GM21367 (cell line): ENCODE data around the gene SMIM13.

Experiments
- ATAC-seq: cut with Tn5 transposase; IDR thresholded peaks from one replicate; pipeline ENCODE4 v1.9.1; 2021; ENCODE audit not compliant: unreplicated experiment

The SMIM13 gene

DNA sequence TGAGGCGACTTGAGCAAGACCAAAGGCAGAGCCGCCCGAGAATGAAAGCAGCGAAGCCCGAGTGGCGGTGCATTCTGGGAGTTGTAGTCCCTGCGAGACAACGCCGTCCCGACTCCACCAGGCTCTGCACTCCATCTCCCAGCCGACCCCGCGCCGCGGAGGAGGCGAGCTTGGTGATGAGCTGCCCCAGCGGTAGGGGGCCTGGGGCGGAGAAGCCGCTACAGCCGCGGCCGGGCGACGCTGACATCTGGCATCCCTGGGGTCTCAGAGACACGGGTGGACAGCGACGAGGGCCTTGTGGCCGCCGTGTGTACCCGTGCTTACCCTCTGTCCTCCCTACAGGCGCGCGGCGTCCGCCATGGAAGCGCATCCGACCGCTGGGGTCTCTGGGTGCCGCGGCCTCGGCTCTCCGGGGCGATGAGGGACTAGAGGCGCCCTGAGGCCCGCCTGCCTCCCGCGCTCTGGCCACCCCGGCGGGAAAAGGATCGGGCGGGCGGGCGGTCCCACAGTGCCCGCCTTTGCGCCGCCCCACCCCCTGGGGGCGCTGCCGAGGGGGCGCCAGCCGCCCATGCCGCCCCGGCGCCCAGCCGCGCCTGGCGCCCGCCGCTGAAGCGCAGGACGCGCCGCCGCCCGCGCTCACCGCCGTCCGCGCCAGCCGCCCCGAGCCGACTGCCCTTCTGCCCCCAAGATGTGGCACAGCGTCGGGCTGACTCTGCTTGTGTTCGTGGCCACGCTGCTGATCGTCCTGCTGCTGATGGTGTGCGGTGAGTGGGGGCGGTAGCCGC lies at the start of gene SMIM13:
SMIM13 (plus strand) TSS at position 209 of the 785 bp plus-strand sequence; CDS start at position 689, 480 bp downstream.
- peak; percentile 89 for ATAC-seq

DNA sequence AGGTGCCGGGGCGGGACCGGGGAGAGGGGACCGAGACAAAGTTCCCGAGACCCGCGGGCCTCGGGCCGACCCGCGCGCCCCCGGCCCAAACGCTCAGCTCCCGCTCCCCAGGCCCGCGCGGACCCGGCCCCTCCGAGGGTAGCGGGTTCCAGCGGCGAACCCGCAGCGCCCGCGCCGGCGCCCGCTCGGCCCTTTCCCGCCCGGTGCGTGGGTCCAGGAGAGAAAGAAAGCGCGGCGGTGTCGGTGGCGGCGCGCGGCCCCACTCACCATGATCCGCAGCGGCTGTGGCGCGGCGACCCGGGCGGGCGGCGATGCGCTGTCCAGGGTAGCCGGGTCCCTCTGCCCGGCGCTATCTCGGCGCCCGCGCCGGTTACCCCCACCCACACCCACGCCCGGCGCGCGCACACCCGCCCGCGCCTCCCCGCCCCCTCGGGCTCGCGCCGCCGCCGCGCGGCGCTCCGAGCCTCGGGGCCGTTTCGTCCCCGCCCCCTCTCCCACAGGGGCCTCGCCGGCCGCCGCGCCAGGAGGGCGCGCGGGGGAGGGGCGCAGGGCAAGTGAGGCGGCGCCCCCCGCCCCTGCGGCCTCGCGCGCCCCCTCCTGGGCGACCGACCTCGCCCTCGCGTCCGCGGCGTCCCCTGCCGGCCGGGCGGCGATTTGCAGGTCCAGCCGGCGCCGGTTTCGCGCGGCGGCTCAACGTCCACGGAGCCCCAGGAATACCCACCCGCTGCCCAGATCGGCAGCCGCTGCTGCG lies 49.5 kb upstream of the SMIM13 start, which contains the start of gene ELOVL2:
ELOVL2 (minus strand) TSS at position 345 of the 751 bp plus-strand sequence; CDS start at position 270, 75 bp downstream.
- ATAC-seq, result no peak

DNA sequence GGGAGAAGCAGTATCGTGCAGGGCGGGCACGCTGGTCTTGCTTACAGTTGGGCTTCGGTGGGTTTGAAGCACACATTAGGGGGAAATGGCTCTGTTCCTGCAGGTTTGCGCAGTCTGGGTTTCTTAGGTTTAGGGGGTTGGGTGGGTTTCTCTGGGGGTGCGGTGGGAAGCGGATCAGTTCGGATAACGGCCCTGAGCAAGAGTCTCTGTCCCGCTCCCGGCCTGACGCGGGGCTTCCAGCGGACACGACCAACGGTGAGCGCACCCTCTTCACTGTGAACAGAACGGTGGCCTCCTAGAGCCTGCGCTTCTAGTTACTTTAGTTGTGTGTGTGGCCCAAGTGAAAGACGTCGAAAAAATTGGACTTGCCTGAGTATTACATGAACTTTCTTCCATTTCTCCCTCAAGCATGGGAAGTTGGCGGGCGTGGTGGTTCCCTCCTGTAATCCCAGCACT lies 48.9 kb upstream of the SMIM13 start:
- no peak for ATAC-seq

DNA sequence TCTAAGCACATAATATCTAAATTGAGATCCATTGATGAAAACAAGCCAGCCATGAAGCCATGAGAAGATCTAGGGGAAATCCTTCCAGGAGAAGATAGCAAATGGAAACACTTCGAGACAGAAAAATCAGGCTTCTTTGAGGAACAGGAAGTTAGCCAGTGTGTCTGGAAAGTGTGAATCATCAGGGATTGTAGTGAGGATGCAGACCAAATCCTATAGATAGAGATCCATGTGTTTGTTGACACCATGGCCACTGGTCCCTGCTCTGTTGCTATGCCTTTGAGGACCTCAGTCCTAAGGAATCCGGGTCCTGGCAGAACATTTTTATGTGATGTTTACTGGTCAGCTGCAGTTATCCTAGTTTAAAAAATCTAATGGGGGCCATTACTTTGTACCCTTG lies 42.9 kb upstream of the SMIM13 start:
- no peak for ATAC-seq

DNA sequence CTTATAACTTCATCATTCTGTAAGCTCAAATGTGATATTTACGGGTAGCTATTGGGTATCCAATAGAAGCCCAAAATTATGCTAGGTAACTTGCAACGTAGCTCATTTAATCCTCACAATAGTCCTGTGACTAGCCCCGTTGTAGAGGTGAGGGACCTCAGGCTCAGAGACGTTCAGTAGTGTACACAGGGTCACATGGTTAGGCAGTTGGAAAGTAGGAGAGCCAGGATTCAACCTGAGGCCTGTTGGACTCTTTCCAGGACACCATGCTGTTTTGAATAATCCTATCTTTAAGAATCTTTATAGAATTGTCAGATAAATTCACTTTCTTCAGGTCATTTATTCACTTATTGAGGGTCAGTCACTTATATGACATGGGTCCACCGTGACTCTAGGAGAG lies 40.3 kb upstream of the SMIM13 start:
- no peak for ATAC-seq

DNA sequence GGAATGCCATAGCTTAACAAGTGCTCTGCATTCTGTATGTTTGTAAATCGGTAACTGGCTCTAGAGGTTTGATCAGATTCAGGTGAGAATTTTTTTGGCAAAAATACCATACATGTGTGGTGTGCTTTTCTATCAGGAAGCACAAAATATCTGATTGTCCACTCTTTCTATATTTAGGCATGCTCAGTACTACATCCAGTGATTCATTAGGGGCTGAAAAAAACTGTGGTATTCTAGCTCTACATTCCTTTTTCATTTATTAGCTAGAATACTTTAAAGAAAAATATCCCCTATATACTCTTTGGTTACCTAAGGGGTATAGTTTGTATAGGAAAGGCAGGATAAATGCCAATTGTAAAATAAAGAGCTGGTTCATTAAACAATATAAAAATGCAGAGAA lies 38.9 kb upstream of the SMIM13 start:
- ATAC-seq, result no peak

DNA sequence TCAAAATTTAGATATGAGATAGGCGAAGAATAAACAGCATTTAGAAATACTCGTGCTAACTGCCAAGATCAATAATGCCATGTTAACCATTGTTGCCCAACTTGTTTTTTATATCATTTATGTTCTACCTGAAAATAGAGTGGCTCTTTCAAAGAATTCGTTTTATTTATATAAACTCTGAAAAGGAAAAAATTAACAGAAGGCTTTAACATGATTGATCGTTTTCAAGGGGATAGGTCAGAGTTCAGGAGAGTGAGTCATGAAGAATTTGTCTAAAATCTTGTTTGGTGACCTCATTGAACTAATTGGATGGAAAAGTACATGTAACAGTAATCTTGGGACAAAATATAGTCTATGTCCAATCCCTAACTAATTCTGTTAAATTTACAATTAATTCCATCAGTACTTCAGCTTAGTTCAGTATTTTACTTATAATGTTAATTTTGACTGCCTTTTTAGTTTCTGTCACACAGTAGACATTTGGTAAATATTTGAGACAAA lies 38.5 kb upstream of the SMIM13 start:
- ATAC-seq, result no peak

DNA sequence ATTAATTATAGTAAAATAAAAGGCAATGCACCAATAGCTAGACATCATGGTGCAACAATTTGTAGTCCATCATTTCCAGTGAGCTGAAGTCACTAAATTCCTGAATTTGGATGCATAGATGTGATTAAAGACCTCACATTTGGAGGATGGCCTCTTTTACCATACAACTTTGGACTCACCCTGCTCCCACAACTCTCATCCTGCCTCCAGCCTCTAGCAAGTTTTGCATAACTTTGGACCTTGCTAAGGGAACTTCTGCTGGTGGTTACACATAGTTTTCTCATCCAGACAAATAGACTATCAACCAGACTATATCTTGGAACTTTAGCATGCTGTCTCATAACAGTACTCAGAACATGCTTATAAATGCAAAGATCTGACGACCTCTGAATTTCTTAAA lies 36.8 kb upstream of the SMIM13 start:
- ATAC-seq, result no peak

DNA sequence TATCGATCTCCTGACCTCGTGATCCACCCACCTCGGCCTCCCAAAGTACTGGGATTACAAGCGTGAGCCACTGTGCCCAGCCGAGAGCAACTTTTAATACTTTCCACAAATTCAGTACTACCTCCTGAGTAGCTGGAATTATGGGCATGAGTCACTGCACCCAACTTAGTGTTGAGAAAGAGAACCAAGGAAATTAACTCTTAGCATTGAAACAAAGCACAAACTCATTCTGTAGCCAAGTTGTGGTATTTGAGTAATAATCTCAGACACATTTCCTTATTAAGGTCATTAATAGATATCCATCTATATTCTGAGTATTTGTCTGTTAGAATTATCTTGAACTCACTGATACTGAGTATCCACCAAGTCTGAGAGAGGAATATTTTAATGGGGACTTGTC lies 35.2 kb upstream of the SMIM13 start:
- no peak for ATAC-seq

DNA sequence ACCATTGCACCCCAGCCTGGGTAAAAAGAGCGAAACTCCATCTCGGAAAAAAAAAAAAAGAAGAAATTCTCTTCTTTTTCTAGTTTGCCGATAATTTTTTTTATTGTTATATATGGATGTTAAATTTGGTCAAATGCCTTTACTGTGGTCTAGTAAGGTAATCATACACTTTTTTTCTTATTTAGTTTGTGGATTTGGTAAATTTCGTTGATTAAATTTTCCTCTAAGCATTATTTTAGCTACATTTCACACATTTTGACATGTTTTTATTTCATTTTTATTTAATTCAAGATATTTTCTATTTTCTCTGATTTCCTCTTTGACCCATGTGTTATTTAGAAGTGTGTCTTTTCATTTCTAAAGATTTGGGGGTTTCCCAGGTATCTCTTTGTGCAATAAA lies 31.6 kb upstream of the SMIM13 start:
- no peak for ATAC-seq

DNA sequence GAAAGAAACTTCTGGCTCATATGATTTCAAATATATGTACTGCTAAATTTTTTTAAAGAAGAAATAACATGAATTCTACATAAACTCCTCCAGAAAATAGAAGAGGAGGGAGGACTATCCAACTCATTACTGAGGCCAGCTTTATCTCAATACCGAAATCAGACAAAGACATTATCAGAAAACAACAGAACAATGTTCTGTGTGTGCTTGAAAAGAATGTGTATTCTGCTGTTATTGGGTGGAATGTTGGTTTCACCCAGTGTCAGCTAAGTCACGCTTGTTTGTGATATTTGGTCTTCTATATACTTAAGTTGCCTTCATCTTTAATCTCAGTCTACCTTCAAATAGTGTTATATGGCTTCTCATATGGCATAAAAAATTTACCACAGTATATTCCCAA lies 30.9 kb upstream of the SMIM13 start:
- no peak for ATAC-seq

DNA sequence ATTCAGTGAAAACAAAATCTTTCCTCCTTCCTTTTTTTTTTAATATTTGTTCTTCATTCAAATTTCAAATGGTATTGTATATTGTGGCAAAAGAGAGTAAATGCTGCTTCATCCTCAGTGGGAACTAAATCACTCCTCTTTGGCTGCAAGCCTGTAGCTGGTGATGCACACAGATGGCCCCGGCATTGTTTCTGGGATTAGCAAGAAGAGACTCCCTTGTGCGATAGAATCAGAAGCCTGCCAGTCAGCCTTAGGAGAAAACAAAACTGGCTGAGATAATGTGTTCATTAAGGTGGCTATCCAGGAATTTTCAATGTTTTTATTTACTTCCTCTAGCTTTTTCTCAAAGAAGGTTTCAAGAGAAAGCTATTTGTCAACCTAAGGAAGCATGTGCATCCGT lies 28.8 kb upstream of the SMIM13 start:
- no peak for ATAC-seq

DNA sequence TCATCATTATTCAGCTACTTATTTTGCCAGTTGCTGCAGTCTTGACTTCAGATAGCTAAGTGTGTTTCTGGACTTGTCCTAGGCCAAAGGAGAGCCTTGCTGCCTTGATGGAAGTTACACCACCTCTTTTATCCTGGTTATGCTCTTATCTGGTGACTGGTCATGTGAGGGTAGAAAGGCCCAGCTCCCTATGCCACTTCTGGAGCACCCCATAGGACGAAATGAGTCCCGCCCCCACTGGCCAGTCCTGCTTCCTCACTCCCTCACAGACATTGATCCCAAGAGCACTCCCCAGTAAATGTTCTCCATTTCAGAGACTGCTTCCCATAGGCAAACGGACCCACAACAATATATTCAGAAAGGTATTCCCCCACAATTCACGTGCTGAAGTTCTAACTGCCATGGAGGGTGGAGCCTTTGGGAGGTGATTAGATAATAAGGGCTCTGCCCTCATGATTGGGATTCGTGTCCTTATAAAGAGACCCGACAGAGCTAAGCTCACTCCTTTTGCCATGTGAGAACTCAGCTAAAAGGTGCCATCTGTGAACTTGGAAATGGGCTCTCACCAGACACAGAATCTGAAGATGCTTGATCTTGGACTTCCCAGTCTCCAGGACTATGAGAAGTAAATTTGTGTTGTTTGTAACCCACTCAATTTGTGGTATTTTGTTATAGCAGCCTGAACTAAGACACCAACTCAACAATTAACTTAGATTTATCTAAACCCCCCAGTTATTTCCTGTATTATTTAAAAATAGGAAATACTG lies 28.0 kb upstream of the SMIM13 start:
- ATAC-seq, result no peak

DNA sequence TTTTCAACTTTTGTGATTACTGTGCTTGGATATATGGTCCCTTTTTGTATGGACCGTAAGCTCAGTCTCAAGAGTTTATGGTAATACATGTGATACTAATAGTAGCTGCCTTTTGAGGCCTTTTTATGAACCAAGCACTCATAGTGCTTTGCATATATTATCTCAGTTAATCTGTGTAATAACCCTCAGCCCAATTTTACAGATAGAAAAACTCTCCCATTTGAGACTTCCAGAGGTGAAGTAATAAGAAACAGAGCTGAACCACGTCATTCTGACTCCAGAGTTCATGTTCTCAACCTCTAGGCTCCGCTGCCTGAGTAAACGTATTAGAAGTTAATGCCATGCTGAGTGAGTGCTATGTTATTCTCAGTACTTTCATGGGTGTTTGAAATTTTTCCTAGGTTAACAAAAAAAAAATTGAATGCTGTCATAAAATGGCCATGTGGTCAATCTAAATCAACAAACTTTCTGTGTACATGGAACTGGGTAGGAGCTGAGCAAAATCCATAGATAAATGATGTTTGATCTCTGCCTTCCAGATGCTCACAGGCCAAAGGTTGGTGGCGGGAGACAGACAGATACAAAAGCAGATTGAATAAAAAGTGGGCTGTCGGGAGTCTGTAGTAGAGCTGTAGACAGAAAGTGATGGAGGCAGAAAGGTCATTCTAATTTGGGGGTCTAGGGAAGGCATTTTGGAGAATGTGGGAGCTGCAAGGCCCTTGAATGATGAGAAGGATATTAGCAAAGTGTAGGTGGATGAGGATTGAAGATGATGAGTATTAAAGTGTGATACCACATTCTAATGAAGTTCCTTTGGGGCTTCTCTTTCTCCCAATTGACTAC lies 26.9 kb upstream of the SMIM13 start:
- ATAC-seq, result no peak

DNA sequence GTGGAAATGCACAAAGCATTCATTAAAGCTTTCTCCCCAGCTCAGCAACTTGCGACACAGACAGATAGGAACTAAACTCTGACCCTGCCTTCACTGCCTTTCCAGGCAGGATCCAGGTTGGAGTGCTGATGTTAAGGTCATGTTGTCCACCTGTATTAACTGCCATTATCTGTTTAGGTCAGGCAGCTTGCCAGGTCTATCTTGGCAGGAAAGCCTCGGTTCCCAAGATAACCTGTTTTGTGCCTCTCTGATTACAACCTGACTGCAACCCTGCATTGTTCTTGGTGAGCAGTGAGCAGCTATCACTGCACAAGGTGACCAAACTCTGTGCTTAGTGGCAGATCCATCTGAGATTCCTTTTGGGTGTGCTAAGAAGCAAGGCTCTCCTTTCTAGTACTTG lies 26.3 kb upstream of the SMIM13 start:
- ATAC-seq, result no peak

DNA sequence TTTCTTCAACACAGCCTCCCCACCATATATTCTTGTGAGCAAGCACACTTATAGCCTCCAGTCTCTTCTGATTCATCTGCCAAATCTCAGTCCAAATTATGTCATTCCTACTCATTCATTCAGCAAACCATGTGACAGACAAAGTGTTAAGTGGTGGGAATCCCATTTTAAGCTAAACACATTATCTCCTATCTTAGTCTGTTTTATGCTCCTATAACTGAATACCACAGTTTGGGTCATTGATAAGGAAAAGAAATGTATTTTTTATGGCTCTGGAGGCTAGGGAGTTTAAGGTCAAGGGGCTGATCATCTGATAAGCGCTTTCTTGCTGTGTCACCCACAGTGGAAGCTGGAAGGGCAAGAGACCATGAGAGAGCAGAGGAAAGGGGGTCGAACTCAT lies 23.9 kb upstream of the SMIM13 start:
- ATAC-seq, result no peak

DNA sequence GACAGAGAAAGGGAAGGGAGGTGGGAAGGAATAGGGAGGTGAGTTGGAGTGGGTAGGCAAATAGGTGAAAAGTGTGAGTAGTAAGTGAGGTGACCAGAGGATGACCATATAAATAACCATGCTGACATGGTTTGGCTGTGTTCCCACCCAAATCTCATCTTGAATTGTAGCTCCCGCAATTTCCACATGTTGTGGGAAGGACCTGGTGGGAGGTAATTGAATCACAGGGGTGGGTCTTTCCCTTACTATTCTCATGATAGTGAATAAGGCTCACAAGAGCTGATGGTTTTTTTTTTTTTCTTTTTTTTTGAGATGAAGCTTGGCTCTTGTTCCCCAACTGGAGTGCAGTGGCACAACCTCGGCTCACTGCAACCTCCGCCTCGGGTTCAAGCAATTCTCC lies 21.5 kb upstream of the SMIM13 start:
- ATAC-seq, result no peak

DNA sequence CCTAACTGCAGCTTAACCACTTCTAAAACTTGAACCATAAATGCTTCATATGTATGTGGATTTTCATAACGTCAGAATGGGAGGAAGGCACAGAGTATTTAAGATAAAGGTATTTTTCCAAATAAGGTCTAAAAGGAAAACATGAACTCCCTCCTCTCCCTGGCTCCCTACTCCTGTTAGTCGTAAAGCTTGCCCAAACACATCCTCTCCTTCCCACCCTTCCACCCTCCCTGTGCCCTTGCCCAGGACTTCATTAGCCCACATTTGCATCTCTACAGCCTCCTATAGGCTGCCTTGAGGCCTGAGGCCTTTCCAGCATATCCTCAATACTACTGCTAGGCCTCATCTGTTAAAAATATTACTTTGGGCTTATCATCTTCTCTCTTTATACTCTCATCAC lies 17.1 kb upstream of the SMIM13 start:
- ATAC-seq, result no peak

DNA sequence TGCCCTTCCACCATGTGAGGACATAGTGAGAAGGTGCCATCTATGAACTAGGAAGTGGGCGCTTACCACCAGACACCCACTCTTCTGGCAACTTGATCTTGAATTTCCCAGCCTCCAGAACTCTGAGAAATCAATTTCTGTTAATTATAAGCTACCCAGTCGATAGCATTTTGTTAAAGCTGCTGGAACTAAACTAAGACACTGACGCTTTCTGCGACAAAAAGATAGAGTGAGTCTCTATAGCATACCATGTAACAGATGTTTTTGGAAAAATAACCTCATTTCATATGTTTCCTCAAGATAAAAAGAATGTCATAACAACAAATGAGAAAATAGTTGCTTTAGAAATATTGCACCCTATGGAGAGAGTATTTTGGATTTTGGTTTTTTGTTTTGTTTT lies 15.4 kb upstream of the SMIM13 start:
- no peak for ATAC-seq

DNA sequence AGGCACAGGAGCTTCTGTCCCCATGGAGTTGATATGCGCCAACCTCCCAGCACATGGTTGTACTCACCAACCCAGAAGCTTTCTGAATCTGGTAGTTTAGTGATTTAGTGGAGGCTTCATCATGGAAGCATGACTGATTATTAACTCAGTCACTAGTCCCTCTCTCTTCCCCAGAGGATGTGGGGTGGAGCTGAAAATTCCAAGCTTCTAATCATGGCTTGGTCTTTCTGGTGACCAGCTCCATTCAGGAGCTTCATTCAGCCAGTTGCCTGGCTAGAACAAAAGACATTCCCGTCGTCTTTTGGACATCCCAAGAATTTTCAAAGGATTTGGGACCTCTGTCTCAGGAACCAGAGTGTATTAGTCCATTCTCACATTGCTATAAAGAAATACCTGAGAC lies 13.3 kb upstream of the SMIM13 start:
- ATAC-seq, result no peak
